Mammary epithelial cell (primary cell): ENCODE measurements around the gene NRG2.

Experiments
- CTCF ChIP-seq, 2 donors: IDR thresholded peaks in 1 of 2; conservative IDR thresholded peaks in 1 of 2; 2 replicates each; pipeline ENCODE4 v1.5.1; 2011 to 2012; ENCODE audit warnings: inconsistent platforms in 2 of 2, low read length in 2 of 2, mild to moderate bottlenecking in 2 of 2, control low read depth in 1 of 2, low read depth in 1 of 2; ENCODE audit not compliant: insufficient read depth in 1 of 2; ENCODE audit errors: extremely low read depth in 1 of 2
- EZH2 ChIP-seq: IDR thresholded peaks from 2 replicates; pipeline ENCODE4 v1.6.1; 2012; ENCODE audit warnings: low read length, inconsistent platforms, borderline replicate concordance

- no peak for TF ChIP-seq EZH2
- TF ChIP-seq CTCF (conservative IDR thresholded peaks at IDR 0.05 in 1 of 2, IDR thresholded peaks at IDR 0.05 in 1 of 2; ENCODE audit: extremely low read depth in 1 of 2, insufficient read depth in 1 of 2, low read depth in 1 of 2, low read length in 2 of 2) = peak; percentile 82 to 92
These were observed 179.1 kb downstream of the NRG2 start for GRCh38 chr5:139863855-139864558.
